ENCODE results near the gene GID4. TPM values are rescaled to one million over a fixed set of nuclear protein-coding genes. Genes with fewer than 3 reads are reported as not detected.
A peak's percentile ranks its signal among the peaks of the same experiment; 100 is the strongest.

The GID4 gene
- total and polyA plus RNA-seq, 2 of the 13 experiments (the other 11 are each of a cell fraction or from before 2014, with no cell fraction given) = 4.3 to 6.1 TPM

DNA sequence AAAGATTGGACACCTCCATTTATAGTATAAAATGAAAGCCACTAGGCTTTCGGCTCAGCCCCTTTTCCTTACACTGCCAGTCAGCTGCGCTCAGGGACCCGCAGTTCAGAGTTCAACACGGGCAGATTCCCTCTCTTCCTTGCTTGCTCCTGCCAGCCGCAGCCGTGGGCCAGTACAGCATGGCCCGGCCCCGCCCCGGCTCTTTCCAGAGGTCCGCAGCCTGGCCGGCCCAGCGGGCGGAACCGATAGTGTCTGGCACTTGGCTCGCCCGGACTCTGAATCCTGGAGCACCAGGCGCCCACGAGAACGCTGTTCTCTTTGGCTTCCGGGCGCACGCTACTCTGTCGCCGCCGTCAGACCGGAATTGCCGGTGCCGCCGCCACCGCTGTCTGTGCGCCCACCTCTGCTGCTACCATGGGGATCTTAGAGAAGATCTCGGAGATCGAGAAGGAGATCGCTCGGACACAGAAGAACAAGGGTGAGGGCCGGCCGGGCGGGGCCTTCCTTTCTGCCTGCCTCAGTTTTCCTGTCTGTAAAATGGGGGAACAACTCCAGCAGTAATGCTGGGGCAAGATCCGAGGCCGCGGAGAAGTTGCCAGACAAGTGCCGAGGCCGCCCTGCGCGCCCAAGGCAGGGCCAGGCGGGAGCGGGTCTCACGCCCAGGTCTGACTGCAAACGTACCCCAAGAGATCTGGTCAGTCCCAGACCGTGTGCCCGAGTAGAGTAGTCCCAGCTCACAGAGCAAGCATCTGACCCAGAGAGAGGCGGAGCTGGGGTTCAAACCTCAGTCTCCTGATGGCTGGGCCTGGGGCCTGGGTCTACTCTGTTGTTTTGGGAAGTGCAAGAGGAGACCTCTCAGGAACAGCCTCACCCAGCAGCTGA lies 48.6 kb downstream of the GID4 start, which contains the start of gene DRG2 (continued):
- TF ChIP-seq ZBTB43 (CRISPR knock-in tag; conservative IDR thresholded peaks at IDR 0.05) (no peak), SP4 (CRISPR knock-in tag; IDR thresholded peaks at IDR 0.05) (peak; percentile 86), ZNF75D (CRISPR knock-in tag; IDR thresholded peaks at IDR 0.05; ENCODE audit: borderline replicate concordance) (no peak), ZNF800 (CRISPR knock-in tag; IDR thresholded peaks at IDR 0.05) (peak; percentile 77), RBFOX2 (IDR thresholded peaks at IDR 0.05; ENCODE audit: low read depth, low read length) (peak; percentile 85), MAFG (CRISPR knock-in tag; IDR thresholded peaks at IDR 0.05) (no peak), HBP1 (CRISPR knock-in tag; IDR thresholded peaks at IDR 0.05; ENCODE audit: low read depth) (peak; percentile 95), SMARCE1 (IDR thresholded peaks at IDR 0.05; ENCODE audit: borderline replicate concordance) (no peak), SPEN (CRISPR knock-in tag; IDR thresholded peaks at IDR 0.05; ENCODE audit: low read depth) (peak; percentile 97), ZBTB8A (CRISPR knock-in tag; IDR thresholded peaks at IDR 0.05; ENCODE audit: borderline replicate concordance, low read depth) (no peak; the same call in 1 of the 2 replicates), NFYC (CRISPR knock-in tag; IDR thresholded peaks at IDR 0.05) (peak; percentile 47; the same call in 1 of the 2 replicates), ZNF326 (CRISPR knock-in tag; IDR thresholded peaks at IDR 0.05; ENCODE audit: borderline replicate concordance) (no peak), ZNF737 (CRISPR knock-in tag; IDR thresholded peaks at IDR 0.05; ENCODE audit: borderline replicate concordance) (peak; percentile 71; the same call in 1 of the 2 replicates), HIVEP1 (CRISPR knock-in tag; IDR thresholded peaks at IDR 0.05) (no peak; the same call in 1 of the 2 replicates), PBX3 (CRISPR knock-in tag; IDR thresholded peaks at IDR 0.05; ENCODE audit: borderline replicate concordance) (no peak), ZNF138 (CRISPR knock-in tag; IDR thresholded peaks at IDR 0.05; ENCODE audit: low read depth) (no peak), SRF (IDR thresholded peaks at IDR 0.05; ENCODE audit: low read depth, low read length) (no peak; the same call in 1 of the 2 replicates), PHF8 (CRISPR knock-in tag; IDR thresholded peaks at IDR 0.05) (peak; percentile 93)
- TF ChIP-seq, protein P1, sequence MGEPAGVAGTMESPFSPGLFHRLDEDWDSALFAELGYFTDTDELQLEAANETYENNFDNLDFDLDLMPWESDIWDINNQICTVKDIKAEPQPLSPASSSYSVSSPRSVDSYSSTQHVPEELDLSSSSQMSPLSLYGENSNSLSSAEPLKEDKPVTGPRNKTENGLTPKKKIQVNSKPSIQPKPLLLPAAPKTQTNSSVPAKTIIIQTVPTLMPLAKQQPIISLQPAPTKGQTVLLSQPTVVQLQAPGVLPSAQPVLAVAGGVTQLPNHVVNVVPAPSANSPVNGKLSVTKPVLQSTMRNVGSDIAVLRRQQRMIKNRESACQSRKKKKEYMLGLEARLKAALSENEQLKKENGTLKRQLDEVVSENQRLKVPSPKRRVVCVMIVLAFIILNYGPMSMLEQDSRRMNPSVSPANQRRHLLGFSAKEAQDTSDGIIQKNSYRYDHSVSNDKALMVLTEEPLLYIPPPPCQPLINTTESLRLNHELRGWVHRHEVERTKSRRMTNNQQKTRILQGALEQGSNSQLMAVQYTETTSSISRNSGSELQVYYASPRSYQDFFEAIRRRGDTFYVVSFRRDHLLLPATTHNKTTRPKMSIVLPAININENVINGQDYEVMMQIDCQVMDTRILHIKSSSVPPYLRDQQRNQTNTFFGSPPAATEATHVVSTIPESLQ (CRISPR knock-in tag; conservative IDR thresholded peaks at IDR 0.05) = 0 out of 2 replicates have a peak, but pooled peaks have one; percentile 71

Data from HepG2 (cell line).